KMS-11 (cell line): ENCODE measurements around the gene DHX58.

Experiments
- H2AFZ ChIP-seq: fragments of 200-600 bp; sonication (generic); 2 replicates; pipeline ENCODE4 v1.6.1; 2016; ENCODE audit warnings: antibody characterized with exemption, mixed run types, low read depth
- H3K27ac ChIP-seq: fragments of 200-600 bp; sonication (generic); 2 replicates; pipeline ENCODE4 v1.6.1; 2016; ENCODE audit warnings: mild to moderate bottlenecking, mixed run types
- H3K27me3 ChIP-seq: fragments of 200-600 bp; sonication (generic); 2 replicates; pipeline ENCODE4 v1.6.1; 2017; ENCODE audit warnings: mild to moderate bottlenecking, low read depth, mixed run types, moderate library complexity; ENCODE audit not compliant: insufficient read depth
- H3K36me3 ChIP-seq: fragments of 200-600 bp; sonication (generic); 2 replicates; pipeline ENCODE4 v1.6.1; 2017; ENCODE audit warnings: mild to moderate bottlenecking, mixed run types; ENCODE audit not compliant: insufficient read depth
- H3K4me1 ChIP-seq: fragments of 200-600 bp; sonication (generic); 2 replicates; pipeline ENCODE4 v1.6.1; 2016; ENCODE audit warnings: mild to moderate bottlenecking, low read depth, mixed run types; ENCODE audit not compliant: poor library complexity, severe bottlenecking
- H3K4me2 ChIP-seq: fragments of 200-600 bp; sonication (generic); 2 replicates; pipeline ENCODE4 v1.7.0; 2016; ENCODE audit warnings: mild to moderate bottlenecking, mixed run types
- H3K4me3 ChIP-seq: fragments of 200-600 bp; sonication (generic); IDR thresholded peaks from 2 replicates; pipeline ENCODE4 v1.6.1; 2017; ENCODE audit warnings: low read depth, low read length, mixed read lengths; ENCODE audit not compliant: insufficient read depth
- H3K79me2 ChIP-seq: fragments of 200-600 bp; sonication (generic); 2 replicates; pipeline ENCODE4 v1.6.1; 2016; ENCODE audit warnings: low read depth, mixed run types; ENCODE audit not compliant: insufficient read depth
- H3K9ac ChIP-seq: fragments of 200-600 bp; sonication (generic); 2 replicates; pipeline ENCODE4 v1.6.1; 2016; ENCODE audit warnings: mild to moderate bottlenecking, mixed run types
- H4K20me1 ChIP-seq: fragments of 200-600 bp; sonication (generic); 2 replicates; pipeline ENCODE4 v1.6.1; 2016; ENCODE audit warnings: mild to moderate bottlenecking, mixed run types; ENCODE audit not compliant: insufficient read depth
- TF ChIP-seq, protein P1 (sequence below): fragments of 200-600 bp; sonication (generic); conservative IDR thresholded peaks from 2 replicates; pipeline ENCODE4 v1.6.1; 2017; ENCODE audit warnings: low read depth, mild to moderate bottlenecking, antibody characterized with exemption, low read length, moderate library complexity, mixed read lengths

Gene DHX58

GRCh38 chr17:42062681-42063080 is 49.8 kb downstream of the DHX58 start:
- Histone ChIP-seq H3K4me1 (no peaks in the 10 kb centered on the region), H3K4me3 (no peak overlapping the region), H3K27me3 (no peaks in the 10 kb centered on the region), H3K9ac (no peak overlapping the region), H3K36me3 (no peaks in the 10 kb centered on the region), H4K20me1 (no peaks in the 10 kb centered on the region), H3K27ac (no peak overlapping the region), H3K4me2 (no peak overlapping the region), H3K79me2 (no peaks in the 10 kb centered on the region), H2AFZ (no peak overlapping the region)
- TF ChIP-seq, protein P1, sequence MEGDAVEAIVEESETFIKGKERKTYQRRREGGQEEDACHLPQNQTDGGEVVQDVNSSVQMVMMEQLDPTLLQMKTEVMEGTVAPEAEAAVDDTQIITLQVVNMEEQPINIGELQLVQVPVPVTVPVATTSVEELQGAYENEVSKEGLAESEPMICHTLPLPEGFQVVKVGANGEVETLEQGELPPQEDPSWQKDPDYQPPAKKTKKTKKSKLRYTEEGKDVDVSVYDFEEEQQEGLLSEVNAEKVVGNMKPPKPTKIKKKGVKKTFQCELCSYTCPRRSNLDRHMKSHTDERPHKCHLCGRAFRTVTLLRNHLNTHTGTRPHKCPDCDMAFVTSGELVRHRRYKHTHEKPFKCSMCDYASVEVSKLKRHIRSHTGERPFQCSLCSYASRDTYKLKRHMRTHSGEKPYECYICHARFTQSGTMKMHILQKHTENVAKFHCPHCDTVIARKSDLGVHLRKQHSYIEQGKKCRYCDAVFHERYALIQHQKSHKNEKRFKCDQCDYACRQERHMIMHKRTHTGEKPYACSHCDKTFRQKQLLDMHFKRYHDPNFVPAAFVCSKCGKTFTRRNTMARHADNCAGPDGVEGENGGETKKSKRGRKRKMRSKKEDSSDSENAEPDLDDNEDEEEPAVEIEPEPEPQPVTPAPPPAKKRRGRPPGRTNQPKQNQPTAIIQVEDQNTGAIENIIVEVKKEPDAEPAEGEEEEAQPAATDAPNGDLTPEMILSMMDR = no peak

- H3K4me2 ChIP-seq = no peak overlapping the region
- TF ChIP-seq, protein P1 = no peak
- no peaks in the 10 kb centered on the region for H3K36me3 ChIP-seq
- no peak overlapping the region for H2AFZ ChIP-seq
- H3K9ac ChIP-seq = no peak overlapping the region
- no peak overlapping the region for H3K4me3 ChIP-seq
- no peaks in the 10 kb centered on the region for H3K79me2 ChIP-seq
- no peaks in the 10 kb centered on the region for H3K4me1 ChIP-seq
- H3K27ac ChIP-seq = no peak overlapping the region
- no peaks in the 10 kb centered on the region for H3K27me3 ChIP-seq
- no peaks in the 10 kb centered on the region for H4K20me1 ChIP-seq
Observed at GRCh38 chr17:42061646-42062487, 50.6 kb downstream of the DHX58 start.

DNA sequence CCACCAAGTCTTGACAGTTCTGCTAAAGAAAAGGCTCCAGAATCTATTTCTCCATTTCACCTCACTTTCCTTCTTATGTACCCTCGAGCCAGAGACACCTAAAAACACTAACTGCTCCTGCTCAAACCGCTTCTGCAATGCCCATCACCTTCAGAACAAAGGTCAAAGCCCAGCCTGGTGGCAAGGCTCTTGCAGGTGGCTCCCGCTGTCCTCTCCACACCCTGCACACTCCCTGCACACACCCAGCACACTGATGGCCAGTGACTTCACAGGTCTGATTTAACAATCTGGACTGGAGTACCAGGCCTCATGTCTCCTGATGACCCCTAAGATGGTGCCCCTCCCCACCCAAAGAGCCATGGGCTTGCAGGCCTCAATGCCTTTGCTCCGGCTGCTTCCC is 52.3 kb downstream of the DHX58 start:
- no peak overlapping the region for H2AFZ ChIP-seq
- H3K27me3 ChIP-seq = peaks cover 3% of the 10 kb centered on the region; the same call in 1 of the 2 replicates
- H3K36me3 ChIP-seq = no peaks in the 10 kb centered on the region
- no peak overlapping the region for H3K4me3 ChIP-seq
- no peaks in the 10 kb centered on the region for H4K20me1 ChIP-seq
- no peak overlapping the region for H3K9ac ChIP-seq
- H3K4me1 ChIP-seq = no peaks in the 10 kb centered on the region
- H3K27ac ChIP-seq = no peak overlapping the region
- H3K4me2 ChIP-seq = no peak overlapping the region
- no peaks in the 10 kb centered on the region for H3K79me2 ChIP-seq
- TF ChIP-seq, protein P1 = no peak

- Histone ChIP-seq H3K9ac (no peak overlapping the region), H3K4me3 (no peak overlapping the region), H3K27me3 (peaks cover 7% of the 10 kb centered on the region; the same call in 1 of the 2 replicates), H4K20me1 (no peaks in the 10 kb centered on the region), H3K79me2 (no peaks in the 10 kb centered on the region), H3K4me2 (no peak overlapping the region), H3K27ac (no peak overlapping the region), H2AFZ (no peak overlapping the region), H3K36me3 (no peaks in the 10 kb centered on the region), H3K4me1 (no peaks in the 10 kb centered on the region)
- TF ChIP-seq, protein P1 = no peak
Observed at GRCh38 chr17:42059815-42060214, 52.7 kb downstream of the DHX58 start.
